Subcutaneous adipose tissue (tissue), 4 donors: ENCODE results near the gene PARK7. TPM values are rescaled to one million over a fixed set of nuclear protein-coding genes. Genes with fewer than 3 reads are reported as not detected.

Experiments used
- CTCF ChIP-seq: fragments of 450-650 bp; IDR thresholded peaks from one replicate; pipeline ENCODE4 v1.5.1; 2016; ENCODE audit warnings: low read depth, mild to moderate bottlenecking, control low read depth, antibody characterized with exemption, moderate library complexity
- total RNA-seq, 4 donors: library from RNA; depleted of rRNA; stranded (reverse); fragments of >200 nt; gene quantifications; one replicate each; pipeline ENCODE4 v1.1.0, GENCODE V29; 2016

The PARK7 gene
- total RNA-seq, 4 donors from 2014 or later, result 195 to 251 (median 215) TPM

GRCh38 chr1:8025061-8025670 lies 63.7 kb downstream of the PARK7 start:
- no peak for TF ChIP-seq CTCF

GRCh38 chr1:8025671-8026144 lies 64.2 kb downstream of the PARK7 start:
- TF ChIP-seq CTCF, result no peak

- no peak for TF ChIP-seq CTCF
Measured at GRCh38 chr1:8026153-8026975, 64.9 kb downstream of the PARK7 start, which contains the start of gene ERRFI1. Gene ERRFI1, minus strand, starts transcription at chr1:8026309. Its CDS starts 10,690 bp downstream, at chr1:8015619.

GRCh38 chr1:8026976-8027747 lies 65.7 kb downstream of the PARK7 start:
- TF ChIP-seq CTCF, result no peak

GRCh38 chr1:8027748-8028570 lies 66.4 kb downstream of the PARK7 start:
- TF ChIP-seq CTCF, result no peak

GRCh38 chr1:8028571-8028910 lies 67.0 kb downstream of the PARK7 start:
- no peak for TF ChIP-seq CTCF
